AG09309 (cell line): ENCODE measurements around the gene QRICH2.
"Not testable (repeated sequence)": the region's sequence is repeated elsewhere in the genome, so short reads cannot be mapped to it uniquely, and the experiment has no call there.

Source experiments
- DNase-seq: peaks from one replicate; pipeline ENCODE4 v3.0.0-alpha.2; 2010; ENCODE audit warnings: low read depth
- H3K4me3 ChIP-seq: 2 replicates; pipeline ENCODE4 v1.5.1; 2011; ENCODE audit warnings: mild to moderate bottlenecking, low read depth, low read length, moderate library complexity; ENCODE audit not compliant: control insufficient read depth
- TF ChIP-seq, protein P1 (sequence below): IDR thresholded peaks from 2 replicates; pipeline ENCODE4 v1.5.1; 2011; ENCODE audit warnings: mild to moderate bottlenecking, low read depth, low read length, inconsistent platforms; ENCODE audit not compliant: insufficient read depth, control insufficient read depth; ENCODE audit errors: missing control alignments

Gene QRICH2

GRCh38 chr17:76260669-76261068 lies 47.4 kb downstream of the QRICH2 start:
- no peak for DNase-seq
- H3K4me3 ChIP-seq: no peak overlapping the region

GRCh38 chr17:76260220-76260619 lies 47.9 kb downstream of the QRICH2 start:
- no peak for DNase-seq
- H3K4me3 ChIP-seq: no peak overlapping the region
- TF ChIP-seq, protein P1, sequence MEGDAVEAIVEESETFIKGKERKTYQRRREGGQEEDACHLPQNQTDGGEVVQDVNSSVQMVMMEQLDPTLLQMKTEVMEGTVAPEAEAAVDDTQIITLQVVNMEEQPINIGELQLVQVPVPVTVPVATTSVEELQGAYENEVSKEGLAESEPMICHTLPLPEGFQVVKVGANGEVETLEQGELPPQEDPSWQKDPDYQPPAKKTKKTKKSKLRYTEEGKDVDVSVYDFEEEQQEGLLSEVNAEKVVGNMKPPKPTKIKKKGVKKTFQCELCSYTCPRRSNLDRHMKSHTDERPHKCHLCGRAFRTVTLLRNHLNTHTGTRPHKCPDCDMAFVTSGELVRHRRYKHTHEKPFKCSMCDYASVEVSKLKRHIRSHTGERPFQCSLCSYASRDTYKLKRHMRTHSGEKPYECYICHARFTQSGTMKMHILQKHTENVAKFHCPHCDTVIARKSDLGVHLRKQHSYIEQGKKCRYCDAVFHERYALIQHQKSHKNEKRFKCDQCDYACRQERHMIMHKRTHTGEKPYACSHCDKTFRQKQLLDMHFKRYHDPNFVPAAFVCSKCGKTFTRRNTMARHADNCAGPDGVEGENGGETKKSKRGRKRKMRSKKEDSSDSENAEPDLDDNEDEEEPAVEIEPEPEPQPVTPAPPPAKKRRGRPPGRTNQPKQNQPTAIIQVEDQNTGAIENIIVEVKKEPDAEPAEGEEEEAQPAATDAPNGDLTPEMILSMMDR: no peak

More at GRCh38 chr17:76260669-76261068, 47.4 kb downstream of the QRICH2 start:
- TF ChIP-seq, protein P1: no peak

- DNase-seq: not testable (repeated sequence)
These were observed 51.5 kb downstream of the QRICH2 start for GRCh38 chr17:76256430-76257050.

GRCh38 chr17:76255801-76256429 lies 52.2 kb downstream of the QRICH2 start:
- H3K4me3 ChIP-seq: no peak overlapping the region
- DNase-seq: no peak
- TF ChIP-seq, protein P1: no peak

More at GRCh38 chr17:76256430-76257050, 51.5 kb downstream of the QRICH2 start:
- not testable (repeated sequence) for H3K4me3 ChIP-seq

- no peak for DNase-seq
- TF ChIP-seq, protein P1: no peak
- no peak overlapping the region for H3K4me3 ChIP-seq
These were observed 53.8 kb downstream of the QRICH2 start for GRCh38 chr17:76254275-76254674.

DNA sequence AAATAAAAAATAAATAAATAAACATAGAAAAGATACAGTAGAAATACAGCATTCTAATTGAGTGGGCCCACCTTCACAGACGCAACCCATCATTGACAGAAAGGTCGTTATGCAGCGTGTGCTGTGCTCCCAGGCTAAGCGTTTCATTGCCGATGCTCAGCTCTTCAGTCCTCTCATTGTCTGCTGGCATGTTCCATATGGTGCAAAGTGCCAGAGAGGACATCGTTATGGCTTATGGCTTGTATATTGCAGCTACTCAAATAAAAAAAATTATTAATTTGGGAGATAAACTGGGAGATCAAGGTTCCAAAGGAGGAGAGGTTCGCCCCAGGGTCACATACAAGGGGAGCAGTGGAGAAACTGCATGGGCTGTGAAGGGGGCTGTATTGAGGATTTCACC lies 54.2 kb downstream of the QRICH2 start:
- H3K4me3 ChIP-seq: no peak overlapping the region

GRCh38 chr17:76252967-76253766 lies 54.9 kb downstream of the QRICH2 start:
- not testable (repeated sequence) for DNase-seq, H3K4me3 ChIP-seq

More for the DNA sequence above, 54.2 kb downstream of the QRICH2 start:
- TF ChIP-seq, protein P1: no peak
- no peak for DNase-seq
